Stimulated activated CD4-positive, alpha-beta T cell treated with anti-CD3 and anti-CD28 coated beads, Interleukin-4, amount 100 ng/mL, for 1 hour (primary cell): ENCODE measurements around the gene EDNRA.

Source experiments
- DNase-seq: peaks from one replicate; pipeline ENCODE4 v3.0.0-alpha.2; 2020

Gene EDNRA

GRCh38 chr4:147591106-147591505 is 110.2 kb downstream of the EDNRA start:
- DNase-seq: no peak

DNA sequence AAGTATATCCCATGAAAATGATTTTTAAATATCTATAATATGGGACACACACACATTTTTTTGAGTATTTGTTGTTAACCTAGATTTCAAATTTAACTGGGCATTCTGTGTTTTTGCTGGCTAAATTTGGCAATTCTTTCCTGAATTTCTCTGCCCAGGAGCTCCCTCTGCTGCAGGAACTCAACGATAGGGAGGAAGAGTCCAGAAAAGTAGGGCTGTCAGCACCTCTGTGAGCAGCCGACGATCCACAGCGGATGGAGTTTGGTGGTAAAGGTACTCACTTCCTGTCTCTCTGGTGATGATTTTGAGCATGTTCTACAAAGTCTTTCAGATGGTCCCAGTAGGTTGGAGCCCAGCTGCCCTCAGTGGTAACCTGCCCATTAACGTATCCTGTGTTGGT is 113.2 kb downstream of the EDNRA start:
- no peak for DNase-seq
